ENCODE results near the gene SSH2.

The SSH2 gene

GRCh38 chr17:29586676-29587469 lies 343.2 kb downstream of the SSH2 start:
- H3K36me3 ChIP-seq, result peaks cover 3% of the 10 kb centered on the region; the same call in 1 of the 2 replicates
- no peak overlapping the region for H3K4me3 ChIP-seq (ENCODE audit: low read depth, low read length)
- no peak for DNase-seq
- H3K9me3 ChIP-seq, result no peaks in the 10 kb centered on the region
- TF ChIP-seq CTCF (IDR thresholded peaks at IDR 0.05; ENCODE audit: low read depth, low read length), result no peak
- no peaks in the 10 kb centered on the region for H3K27me3 ChIP-seq
- peaks cover 5% of the 10 kb centered on the region for H3K4me1 ChIP-seq

DNA sequence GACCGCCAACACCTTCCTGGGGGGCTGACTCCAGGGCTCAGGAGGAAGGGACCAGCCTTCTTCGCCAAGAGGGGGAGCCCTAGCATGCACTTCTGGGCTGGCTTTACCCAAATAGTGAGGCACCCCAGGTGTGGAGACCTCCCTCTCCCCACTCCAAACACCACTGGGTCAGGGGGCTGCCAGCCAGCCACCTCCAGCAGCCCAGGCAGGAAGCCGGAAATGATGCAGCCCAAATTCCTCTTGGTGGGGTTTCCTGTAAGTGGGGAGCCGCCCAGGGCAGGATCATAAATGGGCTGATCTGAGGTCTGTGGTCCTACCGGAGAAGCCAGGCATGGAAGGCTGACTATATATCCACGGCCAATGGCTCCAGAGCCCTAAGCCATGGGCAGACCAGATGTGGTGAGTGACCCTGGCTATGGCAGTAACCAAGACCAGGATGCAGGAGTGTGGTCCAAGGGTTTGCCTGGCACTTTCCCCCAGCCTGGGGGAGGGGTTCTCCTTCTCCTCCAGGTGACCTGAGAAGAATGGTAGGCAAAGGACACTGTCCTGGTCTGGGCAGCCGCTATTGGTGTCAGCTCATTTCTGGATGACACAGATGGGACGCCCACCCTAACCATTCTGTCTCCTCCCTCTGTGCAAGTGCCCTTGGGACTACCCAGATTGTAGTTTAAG lies 344.8 kb downstream of the SSH2 start:
- Histone ChIP-seq H3K4me3 (ENCODE audit: low read depth, low read length) (no peak overlapping the region), H3K27me3 (no peaks in the 10 kb centered on the region), H3K4me1 (peaks cover 4% of the 10 kb centered on the region; the same call in 1 of the 2 replicates), H3K9me3 (no peaks in the 10 kb centered on the region), H3K36me3 (peaks cover 3% of the 10 kb centered on the region; the same call in 1 of the 2 replicates)
- DNase-seq, result no peak
- TF ChIP-seq CTCF (IDR thresholded peaks at IDR 0.05; ENCODE audit: low read depth, low read length), result 0 out of 2 replicates have a peak, but pooled peaks have one; percentile 16

- no peaks in the 10 kb centered on the region for H3K27me3 ChIP-seq
- peaks cover 3% of the 10 kb centered on the region; the same call in 1 of the 2 replicates for H3K36me3 ChIP-seq
- no peak for DNase-seq
- H3K4me1 ChIP-seq, result no peaks in the 10 kb centered on the region
- H3K9me3 ChIP-seq, result no peaks in the 10 kb centered on the region
- H3K4me3 ChIP-seq (ENCODE audit: low read depth, low read length), result no peak overlapping the region
- no peak for TF ChIP-seq CTCF (IDR thresholded peaks at IDR 0.05; ENCODE audit: low read depth, low read length)
Observed at GRCh38 chr17:29584452-29585079, 345.5 kb downstream of the SSH2 start.

DNA sequence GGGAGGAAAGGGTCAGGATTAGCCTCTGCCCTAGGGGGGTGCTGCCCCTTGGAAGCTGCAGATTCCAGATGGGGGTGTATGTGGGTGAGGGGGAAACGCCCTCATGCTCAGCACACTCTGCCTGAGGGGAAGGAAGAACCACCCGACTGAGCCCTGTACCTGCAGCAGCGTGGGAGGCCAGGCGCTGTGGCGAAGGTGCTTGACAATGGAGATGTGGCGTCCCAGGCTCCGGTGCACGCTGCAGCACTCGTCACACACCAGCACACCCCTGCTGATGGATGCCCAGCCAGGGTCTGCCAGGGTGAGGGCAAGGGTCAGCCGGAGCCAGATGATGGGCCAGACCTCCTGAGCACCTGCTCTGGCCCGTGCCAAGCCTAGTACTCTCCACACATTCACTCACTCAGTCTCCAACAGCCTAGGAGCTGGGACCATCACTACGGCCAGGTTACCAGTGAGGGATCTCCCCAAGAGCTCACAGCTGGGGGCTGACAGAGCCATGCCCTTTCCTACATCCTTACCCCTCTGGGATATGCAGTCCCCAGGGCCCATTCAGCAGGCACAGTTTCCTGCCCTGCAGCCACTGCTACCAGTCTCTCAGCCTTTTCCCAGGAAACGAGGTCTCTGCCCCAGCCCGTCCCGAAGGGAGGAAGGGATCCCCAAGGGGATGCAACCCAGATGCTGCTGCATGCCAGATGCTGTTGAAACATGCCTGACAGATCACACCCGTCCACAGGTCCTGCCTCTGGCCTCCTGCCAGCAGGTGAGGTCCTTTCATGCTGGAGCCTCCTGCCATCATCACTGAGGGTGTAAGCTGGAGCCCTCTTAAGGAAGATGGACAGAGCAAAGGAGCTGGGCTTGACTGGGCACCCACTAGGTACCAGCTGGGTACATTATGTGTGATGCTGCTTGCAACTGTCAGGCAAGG lies 346.4 kb downstream of the SSH2 start:
- Histone ChIP-seq H3K9me3 (no peaks in the 10 kb centered on the region), H3K36me3 (peaks cover 3% of the 10 kb centered on the region; the same call in 1 of the 2 replicates), H3K4me1 (no peaks in the 10 kb centered on the region), H3K27me3 (no peaks in the 10 kb centered on the region), H3K4me3 (ENCODE audit: low read depth, low read length) (no peak overlapping the region)
- DNase-seq, result no peak
- no peak for TF ChIP-seq CTCF (IDR thresholded peaks at IDR 0.05; ENCODE audit: low read depth, low read length)

GRCh38 chr17:29582772-29583171 lies 347.3 kb downstream of the SSH2 start:
- Histone ChIP-seq H3K4me1 (no peaks in the 10 kb centered on the region), H3K9me3 (no peaks in the 10 kb centered on the region), H3K4me3 (ENCODE audit: low read depth, low read length) (no peak overlapping the region), H3K36me3 (peaks cover 3% of the 10 kb centered on the region; the same call in 1 of the 2 replicates), H3K27me3 (no peaks in the 10 kb centered on the region)
- no peak for TF ChIP-seq CTCF (IDR thresholded peaks at IDR 0.05; ENCODE audit: low read depth, low read length)
- DNase-seq, result no peak

Measured in BE2C (cell line).